ENCODE measurements around the gene CACNA2D1.

Gene CACNA2D1

GRCh38 chr7:82331234-82331633, 112.3 kb downstream of the CACNA2D1 start:
- DNase-seq, result no peak

DNA sequence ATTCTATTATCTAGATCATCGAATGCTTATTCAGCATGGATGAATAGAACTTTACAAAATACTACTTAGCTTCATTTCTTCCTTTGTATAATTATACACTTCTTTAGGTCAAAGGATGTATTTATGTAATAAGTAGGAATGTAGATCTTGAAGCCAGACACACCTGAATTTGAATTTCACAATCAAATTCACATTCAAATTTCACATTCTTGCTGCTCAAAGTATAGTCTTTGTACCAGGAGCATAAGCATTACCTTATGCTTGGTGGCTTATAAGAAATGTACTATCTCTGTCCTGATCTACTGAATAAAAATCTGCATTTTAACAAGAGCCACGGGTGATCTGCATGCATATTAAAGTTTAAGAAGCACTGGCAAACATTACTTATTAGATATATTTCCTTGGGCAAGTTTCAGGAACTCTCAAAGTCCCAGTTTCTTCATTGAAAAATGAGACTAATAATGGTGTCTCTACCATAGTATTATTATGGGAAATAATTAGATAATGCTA, 112.8 kb downstream of the CACNA2D1 start:
- DNase-seq, result no peak

DNA sequence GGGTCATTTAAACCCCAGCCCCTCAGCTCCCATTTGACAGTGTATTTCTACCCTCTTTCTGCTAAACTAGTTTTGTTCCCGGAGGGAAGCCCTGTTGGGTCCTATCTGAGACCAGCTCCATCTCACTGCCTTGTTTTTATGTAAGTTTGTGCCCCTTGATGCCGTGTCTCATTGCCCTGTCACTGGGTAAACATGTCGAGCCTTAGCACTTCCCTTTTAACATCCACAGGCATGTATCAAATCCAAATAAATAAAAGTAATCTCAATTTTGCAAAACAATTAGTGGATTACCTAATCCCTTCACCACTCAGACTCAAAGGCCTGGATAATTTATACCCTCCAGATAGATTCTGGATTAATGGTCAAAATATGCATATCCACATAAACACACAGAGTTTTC, 115.7 kb downstream of the CACNA2D1 start:
- no peak for DNase-seq

GRCh38 chr7:82325416-82325815, 118.2 kb downstream of the CACNA2D1 start:
- no peak for DNase-seq

GRCh38 chr7:82323806-82324205, 119.8 kb downstream of the CACNA2D1 start:
- no peak for DNase-seq

GRCh38 chr7:82319674-82320118, 123.9 kb downstream of the CACNA2D1 start:
- DNase-seq, result peak; percentile 46

- no peak for DNase-seq
Measured at GRCh38 chr7:82318786-82319185, 124.8 kb downstream of the CACNA2D1 start.

- DNase-seq, result no peak
Measured at GRCh38 chr7:82317760-82318159, 125.8 kb downstream of the CACNA2D1 start.

DNA sequence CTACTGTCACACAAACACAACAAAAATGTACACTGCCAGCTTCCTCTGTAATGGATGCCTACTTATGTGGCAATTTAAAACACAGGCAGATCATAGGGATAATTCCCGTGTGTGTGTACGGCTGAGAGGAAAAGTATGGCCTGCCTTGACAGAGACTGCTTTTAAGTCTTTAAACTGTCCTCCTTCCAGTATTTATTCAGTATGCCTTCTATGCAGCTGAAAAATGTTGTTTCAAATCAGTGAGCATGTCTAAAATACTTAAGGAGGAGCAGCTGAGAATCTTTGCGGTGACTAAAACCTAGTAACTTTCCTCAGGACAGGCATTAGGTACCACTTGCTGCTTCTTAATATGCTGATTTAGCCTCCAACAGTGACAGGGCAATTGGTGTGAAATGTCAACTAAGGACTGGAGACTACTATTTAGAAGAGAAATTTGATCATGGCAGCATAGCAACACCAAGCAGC, 126.3 kb downstream of the CACNA2D1 start:
- no peak for DNase-seq

DNA sequence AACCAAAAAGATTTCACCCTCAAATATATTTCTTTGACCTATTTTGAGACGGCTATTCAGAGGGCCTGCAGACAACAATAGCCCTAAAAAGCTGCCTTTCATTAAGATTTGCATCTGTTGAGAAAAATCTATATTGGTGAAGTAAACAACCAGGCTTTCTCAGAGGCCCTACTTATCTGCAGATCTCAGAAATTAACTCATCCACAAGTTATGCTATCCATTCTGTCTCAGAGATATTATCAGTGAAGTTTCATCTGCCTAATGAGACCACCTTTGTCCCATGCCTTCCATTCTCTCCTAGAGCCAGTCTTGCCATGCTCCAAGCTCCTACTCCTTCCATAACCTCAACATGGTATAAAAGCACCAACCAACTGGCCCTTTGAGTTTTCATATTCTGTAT, 130.3 kb downstream of the CACNA2D1 start:
- DNase-seq, result no peak

DNA sequence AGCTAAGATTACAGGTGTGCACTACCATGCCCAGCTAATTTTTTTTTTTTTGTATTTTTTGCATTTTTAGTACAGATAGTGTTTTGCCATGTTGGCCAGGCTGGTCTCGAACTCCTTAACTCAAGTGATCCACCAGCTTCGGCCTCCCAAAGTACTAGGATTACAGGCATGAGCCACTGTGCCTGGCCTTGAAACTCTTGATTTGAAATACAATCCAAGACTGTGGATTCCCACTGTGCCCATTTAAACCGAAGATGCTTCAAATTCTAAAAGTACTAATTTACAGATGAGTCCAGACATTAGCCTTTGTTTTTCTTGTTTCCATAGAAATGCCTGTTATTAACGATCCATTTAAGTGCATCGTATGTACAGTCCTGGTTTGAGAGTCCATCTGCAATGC, 130.9 kb downstream of the CACNA2D1 start:
- DNase-seq, result no peak

- no peak for DNase-seq
Measured at GRCh38 chr7:82305347-82306005, 138.1 kb downstream of the CACNA2D1 start.

- no peak for DNase-seq
Measured at GRCh38 chr7:82294865-82295264, 148.7 kb downstream of the CACNA2D1 start.

GRCh38 chr7:82294382-82294784, 149.2 kb downstream of the CACNA2D1 start:
- no peak for DNase-seq

DNA sequence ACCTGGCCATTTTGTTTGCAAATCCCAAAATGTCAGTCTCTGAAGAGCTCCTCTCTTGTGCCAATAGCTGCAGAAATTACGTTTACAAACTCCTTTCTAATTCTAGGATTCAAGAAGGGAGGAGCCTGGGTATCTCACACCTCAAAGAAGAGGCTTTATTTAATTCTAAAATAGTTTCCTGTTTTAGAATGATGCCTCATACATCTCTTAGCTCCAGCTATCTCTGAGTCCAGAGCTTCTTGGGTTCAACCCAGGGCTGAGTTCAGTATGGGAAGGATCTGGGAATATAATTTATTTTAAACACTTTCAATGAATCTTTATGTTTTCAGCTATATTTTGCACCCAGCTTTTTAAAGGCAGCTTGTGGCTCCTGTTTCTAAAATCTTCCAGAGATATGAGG, 150.1 kb downstream of the CACNA2D1 start:
- DNase-seq, result no peak

DNA sequence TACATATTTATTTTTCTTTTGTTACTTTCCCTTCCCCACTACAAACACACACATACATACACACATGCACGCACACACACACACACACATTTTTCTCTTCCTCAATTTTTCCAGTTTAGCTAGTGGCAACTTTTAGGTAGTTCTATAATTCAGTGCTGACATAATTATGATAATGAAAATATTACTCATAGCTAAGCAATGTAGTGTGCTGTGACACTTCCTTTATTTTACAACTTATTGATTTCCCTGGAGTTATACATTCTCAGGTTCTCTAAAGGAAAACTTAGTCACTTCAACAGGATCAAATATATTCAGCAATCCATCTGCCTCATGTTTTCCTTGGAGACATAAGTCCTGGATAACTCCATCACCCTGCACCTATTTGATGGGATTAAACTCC, 151.6 kb downstream of the CACNA2D1 start:
- no peak for DNase-seq

DNA sequence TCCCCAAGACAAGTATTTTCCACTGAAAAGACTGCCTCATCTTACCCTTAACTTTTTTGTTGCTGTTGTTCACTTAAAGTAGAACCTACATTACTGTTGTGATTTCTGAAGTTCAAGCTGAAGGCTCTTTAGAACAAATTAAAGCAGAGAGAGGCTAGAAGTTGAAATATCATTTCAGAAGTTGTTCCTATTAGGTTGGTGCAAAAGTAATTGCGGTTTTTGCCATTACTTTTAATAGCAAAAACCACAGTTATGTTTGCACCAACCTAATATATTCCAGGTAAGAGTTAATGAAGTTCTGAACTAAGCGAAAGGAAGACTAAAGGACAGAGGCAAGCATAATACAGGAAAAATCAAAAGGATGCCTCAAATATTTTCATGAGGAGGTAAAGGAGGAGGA, 153.7 kb downstream of the CACNA2D1 start:
- no peak for DNase-seq

DNA sequence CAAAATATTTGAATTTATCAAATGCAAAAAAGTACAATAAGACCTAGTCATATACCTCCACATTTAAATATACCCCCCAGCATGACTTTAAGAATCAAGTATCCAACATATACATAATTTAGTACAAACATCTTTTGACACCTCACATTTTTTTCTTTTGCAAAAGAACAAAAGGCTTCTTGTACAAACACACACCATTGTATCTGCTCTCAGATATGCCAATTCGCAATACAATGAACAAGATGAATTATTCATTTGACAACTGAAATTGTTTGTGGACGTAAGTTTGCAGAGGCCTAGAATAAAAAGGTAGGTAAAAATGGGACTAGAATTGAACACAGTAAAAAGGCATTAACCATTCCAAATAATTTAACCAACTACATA, 154.4 kb downstream of the CACNA2D1 start:
- DNase-seq, result no peak

DNA sequence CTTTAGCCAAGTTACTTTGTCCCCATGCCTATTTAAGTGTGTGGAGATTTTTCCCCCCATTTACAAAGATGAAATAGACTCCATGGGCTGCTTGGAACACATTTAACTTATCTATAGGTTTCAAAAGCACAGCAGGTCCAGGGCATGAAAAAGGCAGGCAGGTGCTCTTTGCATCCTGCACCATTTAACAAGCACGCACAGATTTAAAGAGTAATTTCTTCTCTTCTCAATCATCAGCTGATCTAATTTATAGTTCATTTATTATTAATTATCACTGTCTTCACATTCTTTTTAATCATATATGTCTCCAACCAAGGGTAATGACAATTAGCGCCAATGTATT, 156.8 kb downstream of the CACNA2D1 start:
- DNase-seq, result no peak

GRCh38 chr7:82286096-82286797, 157.3 kb downstream of the CACNA2D1 start:
- DNase-seq, result no peak

GRCh38 chr7:82284936-82285519, 158.5 kb downstream of the CACNA2D1 start:
- DNase-seq, result no peak

DNA sequence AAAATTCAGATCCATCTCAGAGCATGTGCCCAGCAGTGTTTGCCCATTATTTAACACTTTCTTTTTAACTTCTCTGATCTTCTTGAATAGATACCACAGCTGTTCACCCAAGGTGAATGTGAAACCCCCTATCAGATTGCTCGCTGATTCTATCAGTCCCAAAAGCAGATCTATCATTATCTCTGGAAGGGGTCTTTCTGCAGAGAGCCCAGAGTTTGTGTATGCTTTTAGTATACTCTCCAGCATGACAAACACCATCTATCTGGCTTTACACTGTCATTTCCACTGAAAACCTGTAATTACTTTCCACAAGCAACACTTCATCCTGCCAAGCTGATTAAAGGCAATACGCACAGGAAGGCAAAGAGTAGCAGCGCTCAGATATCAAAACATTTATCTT, 168.2 kb downstream of the CACNA2D1 start:
- no peak for DNase-seq

DNA sequence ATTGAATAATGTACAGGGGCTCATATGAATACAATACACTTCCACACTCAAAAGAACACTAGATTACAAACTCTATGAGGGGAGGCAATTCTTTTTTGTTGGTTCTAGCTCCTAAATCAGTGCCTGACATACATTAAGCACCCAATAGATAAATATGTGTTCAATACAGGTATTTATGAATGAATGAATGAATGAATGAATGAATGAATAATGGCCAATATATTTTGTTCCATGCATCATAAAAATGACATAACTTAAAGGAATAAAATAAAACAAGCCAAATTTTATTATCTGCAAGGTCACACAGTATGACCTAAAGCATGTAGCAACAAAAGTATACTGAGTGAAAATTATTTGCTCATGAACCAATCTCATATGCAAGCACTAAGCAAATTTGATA, 168.9 kb downstream of the CACNA2D1 start:
- DNase-seq, result no peak

DNA sequence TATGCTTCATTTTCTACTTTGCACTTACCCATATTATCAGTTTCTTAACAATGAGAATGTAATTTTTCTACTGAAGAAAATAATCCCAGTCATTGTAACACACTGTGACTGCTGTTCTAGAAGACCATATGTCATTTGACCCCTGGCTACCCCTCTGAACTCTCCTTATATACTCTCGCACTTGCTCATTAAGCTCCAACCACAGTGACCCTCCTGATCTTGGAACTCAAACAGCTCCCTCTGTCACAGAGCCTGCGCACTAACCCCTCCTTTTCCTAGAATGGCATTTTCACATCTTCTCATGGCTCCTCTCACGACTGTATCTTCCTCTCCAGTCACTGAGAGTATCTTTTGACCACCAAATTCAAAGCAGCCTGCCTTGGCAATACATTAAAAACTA, 169.7 kb downstream of the CACNA2D1 start:
- no peak for DNase-seq
